Endothelial cell of umbilical vein (primary cell): ENCODE results near the gene ETV1.

Source experiments
- CTCF ChIP-seq, 2 donors: IDR thresholded peaks; 1 replicate in 1 of 2; 2 replicates in 1 of 2; pipeline ENCODE4 v1.5.1; 2011; ENCODE audit warnings: low read length in 2 of 2, mild to moderate bottlenecking in 2 of 2, moderate library complexity in 2 of 2, control low read depth in 1 of 2, inconsistent platforms in 1 of 2, low read depth in 1 of 2; ENCODE audit not compliant: insufficient read depth in 1 of 2; ENCODE audit errors: extremely low read depth in 1 of 2
- POLR2A ChIP-seq: IDR thresholded peaks from 2 replicates; pipeline ENCODE4 v1.6.1; 2012; ENCODE audit warnings: low read depth, mild to moderate bottlenecking, control low read depth, low read length

- TF ChIP-seq CTCF (IDR thresholded peaks at IDR 0.05; ENCODE audit: extremely low read depth in 1 of 2, insufficient read depth in 1 of 2, low read depth in 1 of 2, low read length in 2 of 2) (no peak), POLR2A (no peak)
These were observed 34.4 kb upstream of the ETV1 start for GRCh38 chr7:14023838-14024237.
